ENCODE data around the gene C9orf50.

Gene C9orf50

GRCh38 chr9:129648092-129648763 lies 27.3 kb upstream of the C9orf50 start:
- no peaks in the 10 kb centered on the region for H3K4me1 ChIP-seq (ENCODE audit: low read length)
- no peaks in the 10 kb centered on the region for H3K9me3 ChIP-seq (replicated peaks; ENCODE audit: insufficient read depth, low read length)
- no peak overlapping the region for H3K9ac ChIP-seq (ENCODE audit: low read length)
- TF ChIP-seq CTCF (IDR thresholded peaks at IDR 0.05; ENCODE audit: low read length), result no peak
- TF ChIP-seq EZH2 (optimal IDR thresholded peaks at IDR 0.05; ENCODE audit: low read depth, low read length), result no peak
- no peak for TF ChIP-seq EZH2phosphoT487 (IDR thresholded peaks at IDR 0.05; ENCODE audit: low read length)
- no peak overlapping the region for H2AFZ ChIP-seq (ENCODE audit: low read length)
- H3K4me2 ChIP-seq (ENCODE audit: low read depth, low read length), result no peak overlapping the region
- H3K36me3 ChIP-seq (replicated peaks; ENCODE audit: insufficient read depth, low read length), result no peaks in the 10 kb centered on the region
- H3K4me3 ChIP-seq (ENCODE audit: low read length), result no peak overlapping the region
- H3K9me2 ChIP-seq (replicated peaks; ENCODE audit: insufficient read depth, low read length), result no peaks in the 10 kb centered on the region
- no peak overlapping the region for H3K27ac ChIP-seq (ENCODE audit: low read length)
- H3K27me3 ChIP-seq (replicated peaks; ENCODE audit: insufficient read depth, low read length), result peaks cover 86% of the 10 kb centered on the region
- no peaks in the 10 kb centered on the region for H3F3A ChIP-seq (ENCODE audit: insufficient read depth, low read length)
- no peak for DNase-seq
- no peaks in the 10 kb centered on the region for H3K79me2 ChIP-seq (ENCODE audit: low read length)
- no peaks in the 10 kb centered on the region for H4K20me1 ChIP-seq (ENCODE audit: insufficient read depth, low read length)

GRCh38 chr9:129647635-129648034 lies 26.7 kb upstream of the C9orf50 start:
- H3K4me3 ChIP-seq (ENCODE audit: low read length), result no peak overlapping the region
- no peak overlapping the region for H3K4me2 ChIP-seq (ENCODE audit: low read depth, low read length)
- no peaks in the 10 kb centered on the region for H3F3A ChIP-seq (ENCODE audit: insufficient read depth, low read length)
- H3K9me3 ChIP-seq (replicated peaks; ENCODE audit: insufficient read depth, low read length), result no peaks in the 10 kb centered on the region
- H3K36me3 ChIP-seq (replicated peaks; ENCODE audit: insufficient read depth, low read length), result no peaks in the 10 kb centered on the region
- H3K27me3 ChIP-seq (replicated peaks; ENCODE audit: insufficient read depth, low read length), result peaks cover 81% of the 10 kb centered on the region
- H3K9ac ChIP-seq (ENCODE audit: low read length), result no peak overlapping the region
- H4K20me1 ChIP-seq (ENCODE audit: insufficient read depth, low read length), result no peaks in the 10 kb centered on the region
- no peaks in the 10 kb centered on the region for H3K4me1 ChIP-seq (ENCODE audit: low read length)
- no peak for TF ChIP-seq EZH2 (optimal IDR thresholded peaks at IDR 0.05; ENCODE audit: low read depth, low read length)
- TF ChIP-seq CTCF (IDR thresholded peaks at IDR 0.05; ENCODE audit: low read length), result no peak
- TF ChIP-seq EZH2phosphoT487 (IDR thresholded peaks at IDR 0.05; ENCODE audit: low read length), result no peak
- no peaks in the 10 kb centered on the region for H3K79me2 ChIP-seq (ENCODE audit: low read length)
- H3K9me2 ChIP-seq (replicated peaks; ENCODE audit: insufficient read depth, low read length), result no peaks in the 10 kb centered on the region
- H3K27ac ChIP-seq (ENCODE audit: low read length), result no peak overlapping the region
- H2AFZ ChIP-seq (ENCODE audit: low read length), result no peak overlapping the region
- DNase-seq, result no peak

GRCh38 chr9:129646654-129647053 lies 25.8 kb upstream of the C9orf50 start:
- TF ChIP-seq EZH2phosphoT487 (IDR thresholded peaks at IDR 0.05; ENCODE audit: low read length) (no peak), EZH2 (optimal IDR thresholded peaks at IDR 0.05; ENCODE audit: low read depth, low read length) (no peak), CTCF (IDR thresholded peaks at IDR 0.05; ENCODE audit: low read length) (no peak)
- DNase-seq, result no peak
- Histone ChIP-seq H3K4me1 (ENCODE audit: low read length) (no peaks in the 10 kb centered on the region), H3K27me3 (replicated peaks; ENCODE audit: insufficient read depth, low read length) (peaks cover 75% of the 10 kb centered on the region), H2AFZ (ENCODE audit: low read length) (no peak overlapping the region), H3K9me2 (replicated peaks; ENCODE audit: insufficient read depth, low read length) (no peaks in the 10 kb centered on the region), H3K4me3 (ENCODE audit: low read length) (no peak overlapping the region), H3K9me3 (replicated peaks; ENCODE audit: insufficient read depth, low read length) (no peaks in the 10 kb centered on the region), H3F3A (ENCODE audit: insufficient read depth, low read length) (no peaks in the 10 kb centered on the region), H3K4me2 (ENCODE audit: low read depth, low read length) (no peak overlapping the region), H3K79me2 (ENCODE audit: low read length) (peaks cover 3% of the 10 kb centered on the region), H3K36me3 (replicated peaks; ENCODE audit: insufficient read depth, low read length) (no peaks in the 10 kb centered on the region), H4K20me1 (ENCODE audit: insufficient read depth, low read length) (no peaks in the 10 kb centered on the region), H3K27ac (ENCODE audit: low read length) (no peak overlapping the region), H3K9ac (ENCODE audit: low read length) (no peak overlapping the region)
